GM21529 (cell line): Measurements from ENCODE around the gene FRMPD4.
A peak's percentile ranks its signal among the peaks of the same experiment; 100 is the strongest.

Experiments used
- ATAC-seq: cut with Tn5 transposase; IDR thresholded peaks from one replicate; pipeline ENCODE4 v1.9.1; 2021; ENCODE audit not compliant: unreplicated experiment

FRMPD4 gene

GRCh38 chrX:12711435-12712040 lies 573.3 kb downstream of the FRMPD4 start:
- no peak for ATAC-seq

DNA sequence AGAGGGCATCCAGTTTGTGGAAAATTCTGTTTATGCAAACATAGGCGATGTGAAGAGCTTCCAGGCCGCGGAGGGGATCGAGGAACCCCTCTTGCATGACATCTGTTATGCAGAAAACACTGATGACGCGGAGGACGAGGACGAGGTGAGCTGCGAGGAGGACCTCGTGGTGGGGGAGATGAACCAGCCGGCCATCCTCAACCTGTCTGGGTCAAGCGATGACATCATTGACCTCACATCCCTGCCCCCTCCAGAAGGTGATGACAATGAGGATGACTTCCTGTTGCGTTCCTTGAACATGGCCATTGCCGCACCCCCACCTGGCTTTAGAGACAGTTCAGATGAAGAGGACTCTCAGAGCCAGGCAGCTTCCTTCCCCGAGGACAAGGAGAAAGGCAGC lies 578.3 kb downstream of the FRMPD4 start:
- ATAC-seq, result no peak

GRCh38 chrX:12719837-12720236 lies 581.6 kb downstream of the FRMPD4 start:
- ATAC-seq, result no peak

- ATAC-seq, result no peak
Measured at GRCh38 chrX:12721042-12721441, 582.8 kb downstream of the FRMPD4 start.

DNA sequence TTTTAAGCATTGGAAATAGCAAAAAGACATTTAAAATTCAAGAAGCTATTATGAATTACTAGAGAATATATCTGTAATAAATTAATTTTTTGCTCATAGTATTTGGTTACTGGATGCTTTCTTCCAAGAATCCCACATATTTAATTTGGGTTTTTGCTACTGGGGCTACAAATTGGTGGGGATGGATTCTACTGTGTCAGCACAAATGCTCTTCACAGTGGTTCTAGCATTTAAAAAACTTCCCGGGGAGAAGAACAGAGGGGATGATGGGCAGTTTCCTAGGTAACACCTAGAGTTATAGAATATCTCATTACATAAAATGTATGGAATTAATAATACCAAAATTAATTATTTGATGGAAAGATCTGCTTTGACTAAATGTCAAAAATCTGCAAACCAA lies 584.0 kb downstream of the FRMPD4 start:
- ATAC-seq, result no peak

GRCh38 chrX:12741416-12741815 lies 603.1 kb downstream of the FRMPD4 start:
- no peak for ATAC-seq

- ATAC-seq, result no peak
Measured at GRCh38 chrX:12747433-12747832, 609.2 kb downstream of the FRMPD4 start.

GRCh38 chrX:12751887-12752286 lies 613.6 kb downstream of the FRMPD4 start:
- ATAC-seq, result no peak

GRCh38 chrX:12753366-12753765 lies 615.1 kb downstream of the FRMPD4 start:
- no peak for ATAC-seq

DNA sequence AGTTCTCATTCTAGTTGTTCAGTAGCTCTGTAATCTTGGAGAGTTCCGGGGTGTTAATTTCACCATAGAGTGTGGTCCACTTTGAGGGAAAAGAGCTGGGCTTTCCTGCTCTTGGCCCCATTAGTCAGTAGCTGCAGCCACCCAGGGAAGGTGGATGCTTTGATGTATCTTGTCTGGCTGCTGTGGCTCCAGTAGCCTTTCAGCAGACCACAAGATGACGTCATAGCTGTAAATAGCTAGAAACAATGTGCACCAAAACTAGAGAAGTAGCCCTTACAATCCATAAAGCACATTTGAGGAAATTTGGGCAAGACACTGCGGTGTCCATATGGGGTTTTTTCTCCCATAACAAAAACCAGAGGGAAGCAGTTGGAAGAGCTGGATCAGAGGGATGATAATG lies 620.0 kb downstream of the FRMPD4 start:
- ATAC-seq, result no peak

- ATAC-seq, result no peak
Measured at GRCh38 chrX:12767856-12768255, 629.6 kb downstream of the FRMPD4 start.

- ATAC-seq, result no peak
Measured at GRCh38 chrX:12768491-12768890, 630.2 kb downstream of the FRMPD4 start.

GRCh38 chrX:12770440-12770839 lies 632.2 kb downstream of the FRMPD4 start:
- ATAC-seq, result no peak

GRCh38 chrX:12771445-12772069 lies 633.3 kb downstream of the FRMPD4 start:
- ATAC-seq, result peak; percentile 99
